ENCODE measurements around the gene COL6A5. TPM values are rescaled to one million over a fixed set of nuclear protein-coding genes. Genes with fewer than 3 reads are reported as not detected.

The COL6A5 gene
- total RNA-seq: not detected in 2 replicates

GRCh38 chr3:130345487-130346079, at the start of gene COL6A5:
Gene COL6A5, plus strand, starts transcription at chr3:130345672. Its CDS starts 27,967 bp downstream, at chr3:130373639.

GRCh38 chr3:130516645-130517512, 171.4 kb downstream of the COL6A5 start, which contains the start of gene COL6A6:
Gene COL6A6, plus strand, starts transcription at chr3:130517177. Its CDS starts 43,188 bp downstream, at chr3:130560365.

Other genes with a start within 250 kb of the COL6A5 start
- not detected in 2 replicates for gene COL6A6, start 171.5 kb downstream of the COL6A5 start, total RNA-seq